Measurements from ENCODE around the gene ROBO3.

- no peak for TF ChIP-seq CTCF (IDR thresholded peaks at IDR 0.05)
- TF ChIP-seq ZFX (IDR thresholded peaks at IDR 0.05; ENCODE audit: borderline replicate concordance), result no peak
Observed at GRCh38 chr11:124877631-124877909, 12.3 kb downstream of the ROBO3 start.

All from 22Rv1 (cell line).